ENCODE measurements around the gene KLHL33. TPM values are rescaled to one million over a fixed set of nuclear protein-coding genes. Genes with fewer than 3 reads are reported as not detected.

Gene KLHL33
- total RNA-seq: 0.42 and 0.53 TPM in 2 replicates

- TF ChIP-seq CTCF (IDR thresholded peaks at IDR 0.05): no peak
- ChIA-PET CTCF (no interaction called here), POLR2A (interaction anchor here (0.9 kb wide), 1 partner anchor 19 kb away, joined by 3 read pairs; the partner anchor contains the start of gene OSGEP)
- no peak for DNase-seq
- intact Hi-C loops (cut with micrococcal nuclease): no loop called here
- H3K27me3 Mint-ChIP-seq: no peaks in the 10 kb centered on the region
- H3K9me3 Mint-ChIP-seq: no peaks in the 10 kb centered on the region
- H3K4me3 Mint-ChIP-seq: no peak within 1 kb of the TSS
- peaks cover 49% of the 10 kb centered on the region for H3K4me1 Mint-ChIP-seq
- no peak for ATAC-seq (ENCODE audit: low read depth)
- no peaks in the 10 kb centered on the region for H3K36me3 Mint-ChIP-seq (ENCODE audit: low read depth)
- H3K27ac Mint-ChIP-seq: no peak within 1 kb of the TSS
These were observed at the start of gene KLHL33 for GRCh38 chr14:20435582-20436362. Gene KLHL33 (minus strand): TSS chr14:20436166. CDS start chr14:20435811, 355 bp downstream.

- peaks cover 14% of the 10 kb centered on the region for H3K36me3 Mint-ChIP-seq (ENCODE audit: low read depth)
- POLR2A ChIA-PET: interaction anchor here (0.9 to 1.1 kb wide), 3 partner anchors 9 to 27 kb away, joined by 3 read pairs; partner anchors contain the start of gene APEX1
- H3K27ac Mint-ChIP-seq: no peak overlapping the region
- ATAC-seq (ENCODE audit: low read depth) (no peak), DNase-seq (no peak)
- no peak overlapping the region for H3K4me3 Mint-ChIP-seq
- no peaks in the 10 kb centered on the region for H3K9me3 Mint-ChIP-seq
- H3K4me1 Mint-ChIP-seq: peaks cover 24% of the 10 kb centered on the region
- no peaks in the 10 kb centered on the region for H3K27me3 Mint-ChIP-seq
- TF ChIP-seq CTCF (IDR thresholded peaks at IDR 0.05): no peak
- CTCF ChIA-PET: no interaction called here
- intact Hi-C loops (cut with micrococcal nuclease): no loop called here
These were observed 46.4 kb upstream of the KLHL33 start for GRCh38 chr14:20482382-20482781.

- Mint-ChIP-seq H3K4me3 (no peak overlapping the region), H3K36me3 (ENCODE audit: low read depth) (peaks cover 49% of the 10 kb centered on the region), H3K4me1 (peaks cover 33% of the 10 kb centered on the region), H3K9me3 (no peaks in the 10 kb centered on the region), H3K27me3 (no peaks in the 10 kb centered on the region), H3K27ac (no peak overlapping the region)
- CTCF ChIA-PET: interaction anchor here (3.9 kb wide), 1 partner anchor 64 kb away, joined by 13 read pairs; the partner anchor contains the start of gene TEP1
- no peak for TF ChIP-seq CTCF (IDR thresholded peaks at IDR 0.05)
- intact Hi-C loops (cut with micrococcal nuclease): no loop called here
- POLR2A ChIA-PET: interaction anchor here (0.6 to 2.6 kb wide), 4 partner anchors 9 to 66 kb away, joined by 3 to 9 read pairs (median 6); partner anchors contain the start of gene PNP
- ATAC-seq (ENCODE audit: low read depth) (no peak), DNase-seq (no peak)
These were observed 42.9 kb upstream of the KLHL33 start for GRCh38 chr14:20478894-20479293.

- no peak for TF ChIP-seq CTCF (IDR thresholded peaks at IDR 0.05)
- ChIA-PET POLR2A (interaction anchor here (0.5 to 2.6 kb wide), 4 partner anchors 8 to 135 kb away, joined by 3 to 9 read pairs (median 6); partner anchors contain the start of genes PIP4P1 and PNP), CTCF (interaction anchor here (0.8 to 3.9 kb wide), 2 partner anchors 15 to 63 kb away, joined by 3 to 13 read pairs; partner anchors contain the start of gene TEP1)
- Mint-ChIP-seq H3K4me3 (peak overlapping the region; percentile 21), H3K27me3 (no peaks in the 10 kb centered on the region), H3K4me1 (peaks cover 41% of the 10 kb centered on the region), H3K36me3 (ENCODE audit: low read depth) (peaks cover 63% of the 10 kb centered on the region), H3K27ac (peak overlapping the region; percentile 89), H3K9me3 (no peaks in the 10 kb centered on the region)
- ATAC-seq (ENCODE audit: low read depth): peak; percentile 80
- intact Hi-C loops (cut with micrococcal nuclease): loop anchor here (1.0 kb wide), 2 partner anchors 12 to 22 kb away; partner anchors contain the start of gene APEX1
- DNase-seq: no peak
These were observed 41.4 kb upstream of the KLHL33 start for GRCh38 chr14:20477211-20477876.

All from activated B cell treated with CpG ODN at 0.5 μM for 24 hours (primary cell).